ENCODE measurements around the gene PATE4. TPM values are rescaled to one million over a fixed set of nuclear protein-coding genes. Genes with fewer than 3 reads are reported as not detected.

PATE4 gene, protein sequence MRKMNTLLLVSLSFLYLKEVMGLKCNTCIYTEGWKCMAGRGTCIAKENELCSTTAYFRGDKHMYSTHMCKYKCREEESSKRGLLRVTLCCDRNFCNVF
- not detected in 2 replicates for total RNA-seq (2022)
- not detected for Bru-seq, nascent RNA
- BruChase-seq, experiment 1, labeled RNA remaining after a 6-hour chase, result percentile 6 among the genes with signal in this experiment
- BruChase-seq, experiment 2, labeled RNA remaining after a 2-hour chase, result not detected
- long read RNA-seq, result 0 reads

DNA sequence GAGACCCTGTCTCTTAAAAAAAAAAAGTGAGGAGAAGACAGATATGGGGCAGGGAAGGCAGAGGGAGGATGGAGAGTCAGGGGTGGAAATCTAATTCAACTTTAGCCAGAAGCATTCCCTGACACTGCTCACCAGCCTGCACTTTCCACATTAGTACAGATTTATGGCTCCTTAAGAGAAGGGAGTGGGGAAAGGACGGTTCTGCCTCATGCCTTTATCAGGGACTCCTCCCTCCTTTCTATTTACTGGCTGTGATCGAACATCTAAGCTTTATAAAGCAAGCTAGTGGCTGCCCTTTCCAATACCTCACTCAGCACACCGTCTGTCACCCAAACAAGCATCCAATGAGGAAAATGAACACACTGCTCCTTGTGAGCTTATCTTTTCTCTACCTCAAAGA is at the start of gene PATE4:
PATE4 (plus strand) TSS at position 301 of the 400 bp plus-strand sequence; CDS start at position 345, 44 bp downstream.
- intact Hi-C loops (cut with micrococcal nuclease; ENCODE audit: unreplicated experiment), result no loop called here
- H3K27me3 Mint-ChIP-seq (ENCODE audit: unreplicated experiment), result peaks cover 41% of the 10 kb centered on the region
- TF ChIP-seq CTCF (IDR thresholded peaks at IDR 0.05; ENCODE audit: unreplicated experiment), result no peak
- BruUV-seq (replicated peaks), result no TSS peak
- no peak for DNase-seq
- CTCF ChIA-PET, result no interaction called here
- no peaks in the 10 kb centered on the region for H3K36me3 Mint-ChIP-seq (ENCODE audit: insufficient read depth, unreplicated experiment)
- H3K9me3 Mint-ChIP-seq (ENCODE audit: low read depth, unreplicated experiment), result no peaks in the 10 kb centered on the region
- H3K4me3 Mint-ChIP-seq (ENCODE audit: low read depth, unreplicated experiment), result no peak within 1 kb of the TSS
- H3K27ac Mint-ChIP-seq (ENCODE audit: unreplicated experiment), result no peak within 1 kb of the TSS
- H3K4me1 Mint-ChIP-seq (ENCODE audit: low read depth, unreplicated experiment), result no peaks in the 10 kb centered on the region

- no TSS peak for BruUV-seq (replicated peaks)
- Mint-ChIP-seq H3K27ac (ENCODE audit: unreplicated experiment) (no peak overlapping the region), H3K9me3 (ENCODE audit: low read depth, unreplicated experiment) (no peaks in the 10 kb centered on the region), H3K36me3 (ENCODE audit: insufficient read depth, unreplicated experiment) (no peaks in the 10 kb centered on the region), H3K27me3 (ENCODE audit: unreplicated experiment) (peaks cover 19% of the 10 kb centered on the region), H3K4me3 (ENCODE audit: low read depth, unreplicated experiment) (no peak overlapping the region), H3K4me1 (ENCODE audit: low read depth, unreplicated experiment) (no peaks in the 10 kb centered on the region)
- DNase-seq, result no peak
- no peak for TF ChIP-seq CTCF (IDR thresholded peaks at IDR 0.05; ENCODE audit: unreplicated experiment)
- CTCF ChIA-PET, result no interaction called here
- intact Hi-C loops (cut with micrococcal nuclease; ENCODE audit: unreplicated experiment), result no loop called here
Measured at GRCh38 chr11:125784678-125785077, 48.4 kb upstream of the PATE4 start.

GRCh38 chr11:125787827-125788226 is 45.3 kb upstream of the PATE4 start, which contains the start of gene PATE3:
TSS of gene PATE3 (plus strand) at chr11:125788127. CDS start at chr11:125788152, 25 bp downstream.
- H3K4me1 Mint-ChIP-seq (ENCODE audit: low read depth, unreplicated experiment), result no peaks in the 10 kb centered on the region
- H3K9me3 Mint-ChIP-seq (ENCODE audit: low read depth, unreplicated experiment), result no peaks in the 10 kb centered on the region
- no peaks in the 10 kb centered on the region for H3K36me3 Mint-ChIP-seq (ENCODE audit: insufficient read depth, unreplicated experiment)
- H3K27me3 Mint-ChIP-seq (ENCODE audit: unreplicated experiment), result peaks cover 15% of the 10 kb centered on the region
- no peak within 1 kb of the TSS for H3K27ac Mint-ChIP-seq (ENCODE audit: unreplicated experiment)
- no peak for TF ChIP-seq CTCF (IDR thresholded peaks at IDR 0.05; ENCODE audit: unreplicated experiment)
- BruUV-seq (replicated peaks), result no TSS peak
- intact Hi-C loops (cut with micrococcal nuclease; ENCODE audit: unreplicated experiment), result no loop called here
- H3K4me3 Mint-ChIP-seq (ENCODE audit: low read depth, unreplicated experiment), result no peak within 1 kb of the TSS
- CTCF ChIA-PET, result no interaction called here
- DNase-seq, result no peak

GRCh38 chr11:125790825-125791224 is 42.3 kb upstream of the PATE4 start:
- no peak for DNase-seq
- no peaks in the 10 kb centered on the region for H3K4me1 Mint-ChIP-seq (ENCODE audit: low read depth, unreplicated experiment)
- intact Hi-C loops (cut with micrococcal nuclease; ENCODE audit: unreplicated experiment), result no loop called here
- no peak overlapping the region for H3K27ac Mint-ChIP-seq (ENCODE audit: unreplicated experiment)
- no TSS peak for BruUV-seq (replicated peaks)
- TF ChIP-seq CTCF (IDR thresholded peaks at IDR 0.05; ENCODE audit: unreplicated experiment), result no peak
- H3K36me3 Mint-ChIP-seq (ENCODE audit: insufficient read depth, unreplicated experiment), result no peaks in the 10 kb centered on the region
- H3K4me3 Mint-ChIP-seq (ENCODE audit: low read depth, unreplicated experiment), result no peak overlapping the region
- CTCF ChIA-PET, result no interaction called here
- no peaks in the 10 kb centered on the region for H3K9me3 Mint-ChIP-seq (ENCODE audit: low read depth, unreplicated experiment)
- H3K27me3 Mint-ChIP-seq (ENCODE audit: unreplicated experiment), result peaks cover 15% of the 10 kb centered on the region

Data from Calu3 (cell line).